Keratinocyte (primary cell): ENCODE data around the gene PRKAA2.

Source experiments
- EZH2 ChIP-seq: IDR thresholded peaks from one replicate; pipeline ENCODE4 v1.6.1; 2012; ENCODE audit warnings: inconsistent platforms, mild to moderate bottlenecking, low read length, moderate library complexity
- TF ChIP-seq, protein P1 (sequence below), 3 experiments: IDR thresholded peaks in 1 of 3; conservative IDR thresholded peaks in 1 of 3; optimal IDR thresholded peaks in 1 of 3; 2 replicates in 2 of 3; 3 replicates in 1 of 3; pipeline versions ENCODE3 to v1.5.1; 2011; ENCODE audit warnings: low read length in 3 of 3, mild to moderate bottlenecking in 3 of 3, moderate library complexity in 2 of 3, control low read depth in 1 of 3, inconsistent platforms in 1 of 3; ENCODE audit not compliant: insufficient read depth in 2 of 3; ENCODE audit errors: extremely low read depth in 1 of 3

DNA sequence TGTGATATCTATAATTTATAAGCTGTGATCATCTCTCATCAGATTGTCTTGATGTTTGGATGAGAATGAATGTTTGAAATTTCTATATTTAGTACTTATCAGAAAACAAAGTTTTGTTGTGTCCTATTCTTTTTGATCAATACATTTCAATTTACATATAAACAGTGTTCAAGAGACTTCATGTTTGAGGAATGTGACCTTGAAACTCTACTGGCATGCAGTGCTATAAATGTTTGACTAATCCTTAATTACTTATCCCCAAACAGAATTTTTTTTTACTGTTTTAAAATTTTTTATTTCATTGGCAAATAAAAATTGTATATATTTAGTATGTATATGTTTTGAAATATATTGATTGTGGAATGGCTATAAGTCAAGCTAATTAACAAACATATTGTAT, 1.5 kb upstream of the PRKAA2 start:
- TF ChIP-seq, protein P1, sequence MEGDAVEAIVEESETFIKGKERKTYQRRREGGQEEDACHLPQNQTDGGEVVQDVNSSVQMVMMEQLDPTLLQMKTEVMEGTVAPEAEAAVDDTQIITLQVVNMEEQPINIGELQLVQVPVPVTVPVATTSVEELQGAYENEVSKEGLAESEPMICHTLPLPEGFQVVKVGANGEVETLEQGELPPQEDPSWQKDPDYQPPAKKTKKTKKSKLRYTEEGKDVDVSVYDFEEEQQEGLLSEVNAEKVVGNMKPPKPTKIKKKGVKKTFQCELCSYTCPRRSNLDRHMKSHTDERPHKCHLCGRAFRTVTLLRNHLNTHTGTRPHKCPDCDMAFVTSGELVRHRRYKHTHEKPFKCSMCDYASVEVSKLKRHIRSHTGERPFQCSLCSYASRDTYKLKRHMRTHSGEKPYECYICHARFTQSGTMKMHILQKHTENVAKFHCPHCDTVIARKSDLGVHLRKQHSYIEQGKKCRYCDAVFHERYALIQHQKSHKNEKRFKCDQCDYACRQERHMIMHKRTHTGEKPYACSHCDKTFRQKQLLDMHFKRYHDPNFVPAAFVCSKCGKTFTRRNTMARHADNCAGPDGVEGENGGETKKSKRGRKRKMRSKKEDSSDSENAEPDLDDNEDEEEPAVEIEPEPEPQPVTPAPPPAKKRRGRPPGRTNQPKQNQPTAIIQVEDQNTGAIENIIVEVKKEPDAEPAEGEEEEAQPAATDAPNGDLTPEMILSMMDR (optimal IDR thresholded peaks at IDR 0.05 in 1 of 3, IDR thresholded peaks at IDR 0.05 in 1 of 3, conservative IDR thresholded peaks at IDR 0.05 in 1 of 3; ENCODE audit: extremely low read depth in 1 of 3, insufficient read depth in 2 of 3, low read length in 3 of 3) = no peak
- no peak for TF ChIP-seq EZH2
